Activated CD4-positive, alpha-beta T cell treated with anti-CD3 and anti-CD28 coated beads, Interleukin-2, amount 10 ng/mL, durations not matched to agents 7 days and 5 days (primary cell): ENCODE results near the gene CYSLTR2. TPM values are rescaled to one million over a fixed set of nuclear protein-coding genes. Genes with fewer than 3 reads are reported as not detected.

Experiments
- CTCF ChIA-PET: fragments of 350-600 bp; sonication (Branson Sonifier 250); formaldehyde crosslinking; loops from one replicate; lab custom pipeline; 2021; ENCODE audit warnings: antibody characterized with exemption; lab: Charles Lee
- POLR2A ChIA-PET: fragments of 350-600 bp; sonication (Branson Sonifier 250); formaldehyde crosslinking; loops from one replicate; lab custom pipeline; 2021; ENCODE audit warnings: antibody characterized with exemption; lab: Charles Lee
- DNase-seq: peaks from one replicate; pipeline ENCODE4 v3.0.0-alpha.2; 2020
- H3K27ac Mint-ChIP-seq: one replicate; pipeline ENCODE4 v1.8.0; 2021; ENCODE audit warnings: mild to moderate bottlenecking, moderate library complexity, mixed read lengths
- H3K27me3 Mint-ChIP-seq: one replicate; pipeline ENCODE4 v1.8.0; 2021; ENCODE audit warnings: mixed read lengths
- H3K36me3 Mint-ChIP-seq: one replicate; pipeline ENCODE4 v1.8.0; 2021; ENCODE audit warnings: low read depth, mixed read lengths
- H3K4me1 Mint-ChIP-seq: one replicate; pipeline ENCODE4 v1.8.0; 2021; ENCODE audit warnings: mixed read lengths
- H3K4me3 Mint-ChIP-seq: one replicate; pipeline ENCODE4 v1.8.0; 2021; ENCODE audit warnings: mild to moderate bottlenecking, moderate library complexity, mixed read lengths
- H3K9me3 Mint-ChIP-seq: one replicate; pipeline ENCODE4 v1.8.0; 2021; ENCODE audit warnings: mixed read lengths
- total RNA-seq, 2 experiments: library from RNA; stranded (reverse); gene quantifications; one replicate each; pipeline ENCODE4 v1.2.3, GENCODE V29; 2021

CYSLTR2 gene
- total RNA-seq, 2 experiments from 2014 or later, result 3.1 to 3.7 TPM

DNA sequence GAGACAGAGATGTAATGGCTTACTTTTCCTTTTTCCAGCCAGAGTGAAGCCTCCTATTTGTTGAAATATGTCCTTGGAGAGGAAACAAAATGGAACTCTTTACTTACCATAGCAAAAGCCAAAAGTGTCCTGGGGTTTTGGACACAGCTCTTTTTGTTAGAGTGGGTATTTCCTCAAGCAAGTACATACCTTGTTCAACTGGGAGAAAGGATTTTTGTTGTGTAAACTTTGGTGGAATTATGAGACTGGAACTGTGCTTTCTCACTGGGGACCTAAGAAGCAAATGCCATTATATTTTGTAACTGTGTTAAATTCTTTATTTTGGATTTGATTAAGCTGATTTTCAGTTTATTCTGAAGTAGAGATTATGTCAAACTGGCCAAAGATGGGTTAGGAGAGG, 58.4 kb downstream of the CYSLTR2 start:
- ChIA-PET POLR2A (no interaction called here), CTCF (no interaction called here)
- Mint-ChIP-seq H3K27me3 (peaks cover 2% of the 10 kb centered on the region), H3K9me3 (peaks cover 35% of the 10 kb centered on the region), H3K36me3 (peaks cover 2% of the 10 kb centered on the region), H3K4me3 (no peak overlapping the region), H3K4me1 (no peaks in the 10 kb centered on the region), H3K27ac (no peak overlapping the region)
- no peak for DNase-seq

DNA sequence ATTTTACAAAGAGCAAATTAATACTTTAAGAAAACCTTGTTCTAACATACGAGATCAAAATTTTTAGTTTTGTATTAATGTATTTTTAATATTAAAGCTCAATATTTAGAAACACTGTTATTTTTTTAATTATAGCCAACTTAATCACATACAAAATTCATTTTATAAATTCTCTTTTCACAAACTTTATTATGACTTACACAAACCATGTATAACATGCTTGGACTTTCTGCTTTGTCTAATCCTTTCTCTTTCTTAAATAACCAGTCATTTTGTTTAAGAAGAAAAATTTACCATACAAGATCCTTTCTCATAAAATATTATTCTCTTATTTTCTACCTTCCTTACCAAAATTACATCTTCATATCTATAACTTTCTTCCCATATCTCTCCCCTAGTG, 62.2 kb downstream of the CYSLTR2 start:
- peaks cover 2% of the 10 kb centered on the region for H3K27me3 Mint-ChIP-seq
- DNase-seq, result no peak
- H3K9me3 Mint-ChIP-seq, result peaks cover 41% of the 10 kb centered on the region
- H3K4me1 Mint-ChIP-seq, result no peaks in the 10 kb centered on the region
- H3K4me3 Mint-ChIP-seq, result no peak overlapping the region
- ChIA-PET POLR2A (no interaction called here), CTCF (no interaction called here)
- no peak overlapping the region for H3K27ac Mint-ChIP-seq
- peaks cover 7% of the 10 kb centered on the region for H3K36me3 Mint-ChIP-seq

DNA sequence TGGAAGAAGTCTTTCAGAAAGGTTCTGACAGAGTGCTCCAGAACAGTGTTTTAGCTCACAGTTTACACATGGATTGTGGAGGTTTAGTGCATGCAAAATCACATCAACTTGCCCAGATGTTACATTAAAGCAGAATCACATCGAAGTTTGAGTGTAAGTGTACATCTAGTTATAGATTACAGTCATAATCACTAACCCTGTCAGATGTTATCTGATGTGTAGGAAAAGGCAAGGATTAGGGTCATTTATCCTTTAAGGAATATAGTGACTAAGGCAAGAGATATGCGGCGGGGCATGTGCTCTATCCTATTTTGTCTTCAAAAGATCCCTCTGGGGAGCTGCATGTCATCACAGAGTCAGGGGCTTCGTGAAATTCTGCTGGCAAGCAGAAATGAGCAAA, 66.9 kb downstream of the CYSLTR2 start:
- no peak overlapping the region for H3K4me3 Mint-ChIP-seq
- CTCF ChIA-PET, result interaction anchor here (1.1 to 1.7 kb wide), 2 partner anchors 11 to 28 kb away, joined by 3 to 6 read pairs; no protein-coding TSS in a partner anchor
- no peak for DNase-seq

DNA sequence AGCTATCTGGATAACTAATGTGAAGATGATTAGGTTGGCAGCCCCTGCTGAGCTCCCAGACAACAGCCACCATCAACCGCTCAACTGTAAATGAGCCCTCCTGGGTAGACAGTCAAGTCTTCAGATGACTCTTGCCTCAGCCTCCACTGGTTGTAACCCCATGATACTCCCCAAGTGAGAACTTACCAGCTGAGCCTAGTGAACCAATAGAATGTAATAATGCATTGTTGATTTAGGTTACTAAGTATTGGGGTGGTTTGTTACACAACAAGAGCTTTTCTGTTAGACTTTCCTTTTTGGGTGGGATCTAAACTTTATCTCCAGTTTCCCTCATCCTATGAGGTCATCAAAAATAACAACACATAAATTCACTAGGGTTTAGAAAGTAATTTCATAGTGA, 69.4 kb downstream of the CYSLTR2 start:
- DNase-seq, result no peak
- CTCF ChIA-PET, result interaction anchor here (1.8 kb wide), 1 partner anchor 9 kb away, joined by 5 read pairs; no protein-coding TSS in a partner anchor
- POLR2A ChIA-PET, result no interaction called here
- no peaks in the 10 kb centered on the region for H3K27me3 Mint-ChIP-seq
- no peaks in the 10 kb centered on the region for H3K4me1 Mint-ChIP-seq
- peaks cover 22% of the 10 kb centered on the region for H3K9me3 Mint-ChIP-seq
- H3K36me3 Mint-ChIP-seq, result peaks cover 2% of the 10 kb centered on the region
- no peak overlapping the region for H3K27ac Mint-ChIP-seq
- H3K4me3 Mint-ChIP-seq, result no peak overlapping the region

More for the DNA sequence above, 66.9 kb downstream of the CYSLTR2 start:
- no peak overlapping the region for H3K27ac Mint-ChIP-seq
- POLR2A ChIA-PET, result no interaction called here
- H3K4me1 Mint-ChIP-seq, result no peaks in the 10 kb centered on the region
- H3K27me3 Mint-ChIP-seq, result no peaks in the 10 kb centered on the region
- peaks cover 5% of the 10 kb centered on the region for H3K36me3 Mint-ChIP-seq
- H3K9me3 Mint-ChIP-seq, result peaks cover 37% of the 10 kb centered on the region

DNA sequence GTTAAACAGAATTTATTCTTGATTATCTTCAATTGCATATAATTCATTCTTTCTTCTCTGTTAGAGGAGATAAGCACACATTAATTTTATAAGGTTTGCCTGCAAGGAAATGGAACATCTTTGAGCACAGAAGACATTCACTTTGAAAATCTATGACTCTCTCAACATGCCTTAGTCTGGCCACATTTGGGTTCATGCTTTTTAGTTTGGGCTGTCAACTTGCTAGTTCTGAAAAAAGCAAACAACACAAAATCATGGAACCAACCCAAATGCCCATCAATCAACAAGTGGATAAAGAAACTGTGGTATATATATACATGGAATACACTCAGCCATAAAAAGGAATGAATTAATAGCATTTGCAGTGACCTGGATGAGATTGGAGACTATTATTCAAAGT, 71.5 kb downstream of the CYSLTR2 start:
- DNase-seq, result no peak
- Mint-ChIP-seq H3K27me3 (no peaks in the 10 kb centered on the region), H3K4me1 (no peaks in the 10 kb centered on the region), H3K9me3 (peaks cover 15% of the 10 kb centered on the region), H3K4me3 (no peak overlapping the region), H3K36me3 (no peaks in the 10 kb centered on the region), H3K27ac (no peak overlapping the region)
- POLR2A ChIA-PET, result no interaction called here
- CTCF ChIA-PET, result no interaction called here

DNA sequence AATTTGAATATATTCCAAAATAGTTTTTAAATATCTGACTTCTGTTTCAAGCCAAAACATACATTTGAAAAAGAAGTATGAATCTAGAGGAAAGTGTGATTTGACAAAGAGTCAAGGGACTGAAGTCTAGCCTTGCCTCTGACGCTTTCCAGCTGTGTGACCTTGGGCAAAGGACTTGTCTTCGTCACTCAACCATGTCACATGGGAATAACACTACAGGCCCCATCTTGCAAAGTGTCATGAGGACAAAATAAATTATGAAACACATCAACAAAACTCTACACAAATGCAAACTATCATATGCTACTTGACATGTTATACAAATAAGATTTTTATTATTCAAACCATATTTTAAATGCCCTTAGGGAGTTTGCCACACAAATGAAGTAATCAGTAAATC, 73.0 kb downstream of the CYSLTR2 start:
- no peak overlapping the region for H3K4me3 Mint-ChIP-seq
- DNase-seq, result no peak
- no peaks in the 10 kb centered on the region for H3K36me3 Mint-ChIP-seq
- no peaks in the 10 kb centered on the region for H3K27me3 Mint-ChIP-seq
- H3K4me1 Mint-ChIP-seq, result no peaks in the 10 kb centered on the region
- ChIA-PET CTCF (no interaction called here), POLR2A (no interaction called here)
- no peak overlapping the region for H3K27ac Mint-ChIP-seq
- peaks cover 9% of the 10 kb centered on the region for H3K9me3 Mint-ChIP-seq

DNA sequence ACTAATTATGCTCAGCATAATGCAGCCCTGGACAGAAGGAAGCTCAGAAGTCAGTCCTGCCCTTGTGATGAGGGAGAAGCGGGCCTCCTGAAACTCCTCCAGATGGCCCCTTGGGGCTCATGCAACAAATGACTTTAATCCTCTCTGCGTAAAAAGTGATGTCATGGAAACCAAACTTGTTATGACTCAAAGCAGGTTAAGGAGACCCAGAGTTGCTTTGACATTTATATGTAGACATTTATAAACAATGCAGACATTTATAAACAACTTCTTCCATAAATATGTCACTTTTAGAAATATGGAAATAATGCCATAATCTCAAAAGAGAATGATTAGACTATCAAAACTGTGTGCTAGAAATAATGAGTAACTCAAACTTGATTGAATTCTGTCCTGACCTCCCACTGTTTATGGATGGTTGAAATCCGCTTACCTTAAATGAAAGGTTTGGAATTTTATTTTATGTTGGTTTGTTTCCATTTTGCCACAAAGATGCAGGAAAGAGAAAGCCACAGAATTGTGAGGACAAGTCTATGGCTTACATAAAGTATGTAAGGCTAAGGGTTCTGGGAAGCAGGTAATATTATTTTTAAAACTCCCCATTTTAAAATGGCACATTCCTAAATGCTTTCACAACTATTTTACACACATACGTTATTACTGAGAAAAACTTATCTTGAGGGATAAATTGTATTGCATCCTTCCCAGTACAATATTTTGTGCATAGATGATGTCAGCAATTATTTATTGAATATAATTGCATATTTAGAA, 73.7 kb downstream of the CYSLTR2 start:
- H3K9me3 Mint-ChIP-seq, result peaks cover 9% of the 10 kb centered on the region
- H3K4me1 Mint-ChIP-seq, result peaks cover 2% of the 10 kb centered on the region
- no peak overlapping the region for H3K27ac Mint-ChIP-seq
- DNase-seq, result no peak
- CTCF ChIA-PET, result no interaction called here
- H3K27me3 Mint-ChIP-seq, result no peaks in the 10 kb centered on the region
- no peak overlapping the region for H3K4me3 Mint-ChIP-seq
- POLR2A ChIA-PET, result no interaction called here
- H3K36me3 Mint-ChIP-seq, result no peaks in the 10 kb centered on the region

DNA sequence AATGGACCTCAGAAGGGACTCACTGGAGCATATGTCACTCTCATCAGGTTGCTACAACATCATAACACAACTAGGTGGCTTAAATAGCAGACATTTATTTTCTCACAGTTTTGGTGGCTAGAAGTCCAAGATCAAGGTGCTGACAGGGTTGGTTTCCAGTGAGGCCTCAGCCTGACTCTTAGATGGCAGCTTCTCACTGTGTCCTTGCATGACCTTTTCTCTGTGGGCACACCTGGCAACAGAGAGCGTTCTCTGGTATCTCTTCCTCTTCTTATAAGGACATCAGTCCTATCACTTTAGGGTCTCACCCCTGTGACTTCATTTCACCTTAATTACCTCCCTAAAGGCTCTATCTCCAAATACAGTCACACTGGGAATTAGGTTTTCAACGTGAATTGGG, 74.5 kb downstream of the CYSLTR2 start:
- H3K36me3 Mint-ChIP-seq, result no peaks in the 10 kb centered on the region
- no peaks in the 10 kb centered on the region for H3K27me3 Mint-ChIP-seq
- ChIA-PET POLR2A (no interaction called here), CTCF (no interaction called here)
- DNase-seq, result no peak
- no peak overlapping the region for H3K4me3 Mint-ChIP-seq
- H3K4me1 Mint-ChIP-seq, result peaks cover 2% of the 10 kb centered on the region
- no peak overlapping the region for H3K27ac Mint-ChIP-seq
- H3K9me3 Mint-ChIP-seq, result peaks cover 6% of the 10 kb centered on the region

DNA sequence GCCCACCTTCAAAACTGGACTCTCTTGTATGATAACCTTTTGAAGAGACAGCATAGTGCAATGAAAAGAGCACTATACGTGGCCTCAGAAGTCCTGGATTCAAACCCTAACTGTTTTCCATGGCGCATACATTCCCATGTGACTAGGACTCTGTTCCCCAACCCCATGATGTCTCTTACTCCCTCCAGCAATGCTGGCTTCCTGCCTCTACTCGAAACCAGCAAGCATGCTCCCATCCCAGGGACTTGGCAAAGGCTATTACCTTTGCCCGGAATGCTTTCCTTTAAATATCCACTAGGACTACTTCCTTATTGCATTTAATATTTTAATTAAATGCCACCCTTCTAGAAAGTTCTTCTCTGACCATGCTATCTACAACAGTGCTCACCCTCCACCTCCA, 75.1 kb downstream of the CYSLTR2 start:
- no peaks in the 10 kb centered on the region for H3K27me3 Mint-ChIP-seq
- H3K9me3 Mint-ChIP-seq, result peaks cover 4% of the 10 kb centered on the region
- H3K27ac Mint-ChIP-seq, result no peak overlapping the region
- ChIA-PET POLR2A (no interaction called here), CTCF (no interaction called here)
- no peaks in the 10 kb centered on the region for H3K36me3 Mint-ChIP-seq
- no peak overlapping the region for H3K4me3 Mint-ChIP-seq
- H3K4me1 Mint-ChIP-seq, result peaks cover 2% of the 10 kb centered on the region
- no peak for DNase-seq

DNA sequence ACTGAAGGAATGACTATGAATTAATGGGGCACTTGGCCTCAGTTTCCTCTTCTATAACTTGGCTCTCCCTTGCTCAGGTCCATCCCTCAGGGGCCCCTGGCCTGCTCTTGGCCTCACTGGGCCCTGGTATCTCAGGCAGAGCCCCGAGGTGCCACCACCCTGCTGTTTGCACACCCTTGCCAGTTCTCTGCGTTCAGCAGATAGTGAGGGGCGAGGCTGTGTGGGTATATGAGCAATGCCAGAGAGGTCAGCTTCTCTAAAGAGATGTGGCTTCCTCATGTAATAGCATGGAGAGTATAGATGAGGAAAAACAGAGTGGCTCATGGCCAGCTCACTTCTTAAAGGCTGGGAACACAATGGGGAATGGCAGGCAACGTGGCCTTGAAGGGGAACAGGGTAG, 76.1 kb downstream of the CYSLTR2 start:
- Mint-ChIP-seq H3K36me3 (no peaks in the 10 kb centered on the region), H3K27ac (no peak overlapping the region), H3K4me3 (no peak overlapping the region), H3K4me1 (peaks cover 2% of the 10 kb centered on the region), H3K27me3 (no peaks in the 10 kb centered on the region), H3K9me3 (peaks cover 4% of the 10 kb centered on the region)
- POLR2A ChIA-PET, result no interaction called here
- CTCF ChIA-PET, result no interaction called here
- no peak for DNase-seq

DNA sequence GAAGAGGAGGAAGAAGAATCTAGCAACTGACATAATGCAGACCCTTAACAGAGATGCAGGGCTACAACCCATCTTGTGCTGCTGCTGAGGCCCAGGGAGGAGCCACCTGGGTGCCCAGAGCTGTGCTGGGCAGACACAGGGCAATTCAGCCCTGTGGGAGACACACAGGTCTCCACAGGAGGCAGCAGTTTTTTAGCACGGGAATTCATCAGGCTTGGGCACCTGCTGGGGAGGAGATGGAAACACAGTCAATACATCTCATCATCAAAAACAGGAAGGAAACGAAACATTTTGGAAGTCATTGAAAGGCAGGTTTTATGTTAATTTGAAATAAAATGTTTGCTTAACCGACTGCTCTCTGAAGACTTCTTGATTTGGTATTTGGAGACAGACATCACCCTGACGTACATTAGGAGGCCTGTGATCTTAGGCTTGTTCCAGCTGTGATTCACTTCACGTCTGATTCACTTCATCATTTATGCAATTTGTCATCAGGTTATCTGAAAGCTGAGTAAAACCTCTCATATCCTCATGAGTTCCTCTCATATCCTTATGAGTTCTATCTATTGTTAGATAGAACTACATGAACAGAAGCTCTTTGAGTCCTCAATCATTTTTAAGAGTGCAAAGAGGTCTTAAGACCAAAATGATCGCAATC, 77.4 kb downstream of the CYSLTR2 start:
- H3K4me1 Mint-ChIP-seq, result peaks cover 2% of the 10 kb centered on the region
- no peak overlapping the region for H3K4me3 Mint-ChIP-seq
- H3K36me3 Mint-ChIP-seq, result no peaks in the 10 kb centered on the region
- no peak for DNase-seq
- ChIA-PET CTCF (interaction anchor here (1.1 to 1.8 kb wide), 8 partner anchors 8 to 130 kb away, joined by 3 to 8 read pairs (median 4); no protein-coding TSS in a partner anchor), POLR2A (no interaction called here)
- no peaks in the 10 kb centered on the region for H3K9me3 Mint-ChIP-seq
- H3K27ac Mint-ChIP-seq, result no peak overlapping the region
- no peaks in the 10 kb centered on the region for H3K27me3 Mint-ChIP-seq

DNA sequence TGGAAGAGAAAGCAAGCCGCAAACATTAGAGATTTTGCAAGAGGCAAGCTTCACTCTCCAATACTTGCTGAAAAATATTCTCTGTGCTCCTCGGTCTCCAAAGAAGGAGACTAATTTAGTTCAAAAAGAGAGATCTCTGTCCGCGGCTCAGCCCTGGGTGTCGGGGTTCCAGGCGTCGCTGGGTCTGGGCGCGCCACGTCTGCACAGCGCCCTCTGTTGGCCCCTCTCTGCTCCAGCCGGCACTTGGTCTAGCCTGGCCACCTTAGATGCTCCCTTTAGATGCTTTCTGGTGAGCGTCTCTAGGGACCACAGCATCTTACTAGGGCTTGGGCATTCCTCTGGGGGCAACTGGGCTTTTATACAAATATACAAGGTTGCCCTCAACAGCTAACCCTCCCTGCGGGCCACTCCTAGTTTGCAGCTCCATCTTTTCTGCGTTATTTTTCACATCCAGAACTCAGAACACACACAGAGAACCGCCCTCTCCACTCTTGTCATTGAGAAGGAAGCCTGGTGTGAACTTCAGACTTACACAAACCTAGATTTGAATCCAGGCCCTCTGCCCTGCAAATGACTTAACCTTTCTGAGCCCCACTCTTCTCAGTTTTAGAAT, 78.3 kb downstream of the CYSLTR2 start:
- H3K27ac Mint-ChIP-seq, result no peak overlapping the region
- peaks cover 2% of the 10 kb centered on the region for H3K4me1 Mint-ChIP-seq
- CTCF ChIA-PET, result interaction anchor here (1.0 to 1.8 kb wide), 8 partner anchors 9 to 398 kb away, joined by 3 to 8 read pairs (median 4); no protein-coding TSS in a partner anchor
- no peaks in the 10 kb centered on the region for H3K9me3 Mint-ChIP-seq
- DNase-seq, result peak; percentile 59
- H3K4me3 Mint-ChIP-seq, result peak overlapping the region; percentile 53
- POLR2A ChIA-PET, result no interaction called here
- no peaks in the 10 kb centered on the region for H3K27me3 Mint-ChIP-seq
- no peaks in the 10 kb centered on the region for H3K36me3 Mint-ChIP-seq

DNA sequence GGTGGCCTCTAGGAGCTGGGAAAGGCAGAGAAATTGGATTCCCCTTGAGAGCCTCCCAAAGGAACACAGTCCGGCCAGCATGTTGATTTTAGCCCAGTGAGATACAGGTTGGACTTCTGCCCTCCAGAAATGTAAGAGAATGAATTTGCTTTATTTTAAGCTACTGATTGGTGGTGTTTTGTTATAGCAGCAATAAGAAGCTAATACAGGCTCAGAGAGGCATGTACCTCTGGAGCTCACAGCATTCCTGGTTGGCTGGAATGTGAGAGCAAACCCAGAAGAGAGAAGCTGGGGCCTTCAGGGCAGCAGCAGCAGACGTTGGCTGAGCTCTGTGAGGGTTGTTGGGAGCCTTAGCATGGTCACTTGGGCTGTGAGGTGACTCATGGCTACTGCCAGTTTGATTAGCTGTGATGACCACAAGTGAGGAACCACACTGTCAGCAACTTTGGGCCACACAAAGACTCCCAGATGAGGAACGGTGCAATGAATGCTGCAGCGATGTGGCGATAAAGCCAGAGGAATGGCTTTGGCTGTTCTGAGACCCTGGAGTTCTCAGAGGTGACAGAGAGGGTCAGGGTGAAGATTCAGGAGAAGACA, 80.1 kb downstream of the CYSLTR2 start:
- ChIA-PET POLR2A (no interaction called here), CTCF (interaction anchor here (1.0 to 1.4 kb wide), 3 partner anchors 17 to 44 kb away, joined by 3 to 4 read pairs (median 3); no protein-coding TSS in a partner anchor)
- H3K36me3 Mint-ChIP-seq, result no peaks in the 10 kb centered on the region
- no peak overlapping the region for H3K4me3 Mint-ChIP-seq
- no peak overlapping the region for H3K27ac Mint-ChIP-seq
- H3K27me3 Mint-ChIP-seq, result no peaks in the 10 kb centered on the region
- no peak for DNase-seq
- peaks cover 2% of the 10 kb centered on the region for H3K4me1 Mint-ChIP-seq
- H3K9me3 Mint-ChIP-seq, result no peaks in the 10 kb centered on the region
